ENCODE measurements around the gene CIB1. TPM values are rescaled to one million over a fixed set of nuclear protein-coding genes. Genes with fewer than 3 reads are reported as not detected.

CIB1 gene
- total RNA-seq, 1 donor from 2014 or later = 42.7 TPM

- TF ChIP-seq CTCF (IDR thresholded peaks at IDR 0.05) (no peak), POLR2A (IDR thresholded peaks at IDR 0.05) (peak in 1 of 2 donors; percentile 25), POLR2AphosphoS5 (IDR thresholded peaks at IDR 0.05; ENCODE audit: insufficient read depth in 1 of 2, low read depth in 1 of 2) (peak in 1 of 2 donors; percentile 65)
- DNase-seq (ENCODE audit: extremely low spot score in 2 of 2) = no peak
- Histone ChIP-seq H3K4me1 (peaks cover 47% of the 10 kb centered on the region), H3K4me3 (peak within 1 kb of the TSS; percentile 70 to 98), H3K27ac (peak within 1 kb of the TSS; percentile 83), H3K9me3 (no peaks in the 10 kb centered on the region), H3K36me3 (peaks cover 0 to 20% of the 10 kb centered on the region in 2 donors), H3K27me3 (no peaks in the 10 kb centered on the region)
- intact Hi-C loops (cut with DNase I) = no loop called here
Observed at GRCh38 chr15:90234096-90234988, 601 bp upstream of the CIB1 start, which contains the start of gene GDPGP1. Gene GDPGP1, plus strand, starts transcription at chr15:90234209. Its CDS starts 6,700 bp downstream, at chr15:90240909.

- no peaks in the 10 kb centered on the region for H3K27me3 ChIP-seq
- H3K4me1 ChIP-seq = peaks cover 47% of the 10 kb centered on the region
- H3K4me3 ChIP-seq = peak overlapping the region; percentile 70 to 98
- no peaks in the 10 kb centered on the region for H3K9me3 ChIP-seq
- H3K36me3 ChIP-seq = peaks cover 0 to 24% of the 10 kb centered on the region in 2 donors
- peak overlapping the region; percentile 83 for H3K27ac ChIP-seq
- DNase-seq (ENCODE audit: extremely low spot score in 2 of 2) = no peak
- intact Hi-C loops (cut with DNase I) = no loop called here
- TF ChIP-seq POLR2AphosphoS5 (IDR thresholded peaks at IDR 0.05; ENCODE audit: insufficient read depth in 1 of 2, low read depth in 1 of 2) (no peak), CTCF (IDR thresholded peaks at IDR 0.05) (peak in 1 of 3 experiments; percentile 42), POLR2A (IDR thresholded peaks at IDR 0.05) (no peak)
Observed at GRCh38 chr15:90232941-90233386, 777 bp downstream of the CIB1 start.

GRCh38 chr15:90232196-90232595 lies 1.5 kb downstream of the CIB1 start:
- H3K36me3 ChIP-seq = peaks cover 0 to 31% of the 10 kb centered on the region in 2 donors
- no peak for DNase-seq (ENCODE audit: extremely low spot score in 2 of 2)
- H3K9me3 ChIP-seq = no peaks in the 10 kb centered on the region
- no peak overlapping the region for H3K4me3 ChIP-seq
- H3K4me1 ChIP-seq = peaks cover 47% of the 10 kb centered on the region
- TF ChIP-seq CTCF (IDR thresholded peaks at IDR 0.05) (no peak), POLR2AphosphoS5 (IDR thresholded peaks at IDR 0.05; ENCODE audit: insufficient read depth in 1 of 2, low read depth in 1 of 2) (no peak), POLR2A (IDR thresholded peaks at IDR 0.05) (no peak)
- peak overlapping the region; percentile 40 for H3K27ac ChIP-seq
- H3K27me3 ChIP-seq = no peaks in the 10 kb centered on the region
- intact Hi-C loops (cut with DNase I) = no loop called here

- intact Hi-C loops (cut with DNase I) = no loop called here
- Histone ChIP-seq H3K9me3 (no peaks in the 10 kb centered on the region), H3K36me3 (peaks cover 0 to 40% of the 10 kb centered on the region in 2 donors), H3K27ac (peak overlapping the region; percentile 40), H3K4me3 (no peak overlapping the region), H3K4me1 (peaks cover 47% of the 10 kb centered on the region), H3K27me3 (no peaks in the 10 kb centered on the region)
- TF ChIP-seq POLR2AphosphoS5 (IDR thresholded peaks at IDR 0.05; ENCODE audit: insufficient read depth in 1 of 2, low read depth in 1 of 2) (peak in 1 of 2 donors; percentile 15), CTCF (IDR thresholded peaks at IDR 0.05) (no peak)
- DNase-seq (ENCODE audit: extremely low spot score in 2 of 2) = no peak
Observed at GRCh38 chr15:90231028-90232017, 2.4 kb downstream of the CIB1 start.

Data from vagina (tissue), 2 donors.